ENCODE results near the gene PNPLA8. TPM values are rescaled to one million over a fixed set of nuclear protein-coding genes. Genes with fewer than 3 reads are reported as not detected.

The PNPLA8 gene
- total and polyA plus RNA-seq, 2 of the 4 experiments (the other 2 are of a cell fraction), result 7.0 to 14.5 TPM

GRCh38 chr7:108557191-108557590 lies 31.3 kb upstream of the PNPLA8 start:
- H4K91ac ChIP-seq (ENCODE audit: insufficient read depth, low read depth, low read length), result no peak overlapping the region
- no peak overlapping the region for H3K4ac ChIP-seq (ENCODE audit: low read depth, low read length)
- dilution Hi-C loops (cut with HindIII; ENCODE audit: low sequenced_read_pairs, unreplicated experiment) (no loop called here), in situ Hi-C loops (cut with MboI; ENCODE audit: low sequenced_read_pairs) (no loop called here), intact Hi-C loops (cut with micrococcal nuclease) (no loop called here)
- no peaks in the 10 kb centered on the region for H3K9me1 ChIP-seq (ENCODE audit: insufficient read depth, low read length)
- no peak overlapping the region for H2AK9ac ChIP-seq (replicated peaks; ENCODE audit: low read depth, low read length, poor library complexity)
- no peaks in the 10 kb centered on the region for H3K4me1 ChIP-seq (ENCODE audit: control insufficient read depth, insufficient read depth, low read length)
- H2AFZ ChIP-seq (replicated peaks; ENCODE audit: low read length, poor library complexity), result no peak overlapping the region
- no peaks in the 10 kb centered on the region for H3K27me3 ChIP-seq (ENCODE audit: control insufficient read depth, insufficient read depth, low read length)
- ChIA-PET CTCF (no interaction called here), POLR2A (ENCODE audit: unreplicated experiment) (no interaction called here)
- no peaks in the 10 kb centered on the region for H3K36me3 ChIP-seq (ENCODE audit: control insufficient read depth, insufficient read depth, low read length)
- H3K9ac ChIP-seq (ENCODE audit: low read depth, low read length), result no peak overlapping the region
- BruUV-seq (replicated peaks), result no TSS peak
- 80% methylated on average over 1 of the region's 3 CpGs; no CpG with 5 or more reads in 1 of the 2 experiments for WGBS, 2 experiments (ENCODE audit: extremely low coverage in 2 of 2, insufficient read length in 1 of 2)
- H3K4me2 ChIP-seq (ENCODE audit: low read depth, low read length), result no peak overlapping the region
- H2BK120ac ChIP-seq (ENCODE audit: low read depth, low read length), result no peak overlapping the region
- peaks cover 6 to 13% of the 10 kb centered on the region in 2 experiments for H3K79me1 ChIP-seq (ENCODE audit: low read depth in 1 of 2, low read length in 2 of 2)
- no peak overlapping the region for H3K14ac ChIP-seq (replicated peaks; ENCODE audit: low read depth, low read length)
- no peak overlapping the region for H3K23ac ChIP-seq (ENCODE audit: low read depth, low read length)
- no peak overlapping the region for H3K4me3 ChIP-seq (ENCODE audit: insufficient read depth, low read depth, low read length)
- H3K9me3 ChIP-seq (ENCODE audit: control insufficient read depth, insufficient read depth, low read length), result peaks cover 10% of the 10 kb centered on the region
- no peak overlapping the region for H3K27ac ChIP-seq (ENCODE audit: insufficient read depth, low read length)
- no peak overlapping the region for H2BK5ac ChIP-seq (ENCODE audit: low read depth, low read length, poor library complexity, severe bottlenecking)
- ATAC-seq (ENCODE audit: low read depth) (no peak), DNase-seq (no peak)
- TF ChIP-seq BHLHE40 (IDR thresholded peaks at IDR 0.05; ENCODE audit: low read depth, low read length), result no peak
- no peak for TF ChIP-seq CEBPB (IDR thresholded peaks at IDR 0.05; ENCODE audit: low read depth, low read length)
- TF ChIP-seq RCOR1 (IDR thresholded peaks at IDR 0.05; ENCODE audit: insufficient replicate concordance, low read length), result no peak
- no peak for TF ChIP-seq MAZ (IDR thresholded peaks at IDR 0.05; ENCODE audit: borderline replicate concordance, low read depth, low read length)
- no peak for TF ChIP-seq NFE2L2 (IDR thresholded peaks at IDR 0.05; ENCODE audit: low read depth, low read length)
- TF ChIP-seq USF2 (IDR thresholded peaks at IDR 0.05; ENCODE audit: low read depth, low read length), result no peak
- no peak for TF ChIP-seq FOS (IDR thresholded peaks at IDR 0.05; ENCODE audit: low read depth, low read length)
- TF ChIP-seq MXI1 (IDR thresholded peaks at IDR 0.05; ENCODE audit: borderline replicate concordance, low read depth, low read length), result no peak
- TF ChIP-seq ELK1 (IDR thresholded peaks at IDR 0.05; ENCODE audit: borderline replicate concordance, low read depth, low read length), result no peak
- no peaks in the 10 kb centered on the region for H4K20me1 ChIP-seq (ENCODE audit: insufficient read depth, low read length)
- H2AK5ac ChIP-seq (ENCODE audit: low read depth, low read length), result no peak overlapping the region
- no peak overlapping the region for H3K18ac ChIP-seq (ENCODE audit: low read depth, low read length)
- no peak overlapping the region for H2BK15ac ChIP-seq (ENCODE audit: low read depth, low read length)
- H4K8ac ChIP-seq (ENCODE audit: low read depth in 2 of 2, low read length in 2 of 2), result no peak overlapping the region
- H4K5ac ChIP-seq (ENCODE audit: low read depth, low read length), result no peak overlapping the region
- no peak overlapping the region for H3K56ac ChIP-seq (ENCODE audit: extremely low read depth, insufficient read depth, low read length)
- H2BK20ac ChIP-seq (ENCODE audit: low read depth, low read length), result no peak overlapping the region

Measured in IMR-90 (cell line).